ENCODE data around the gene CYP21A2. TPM values are rescaled to one million over a fixed set of nuclear protein-coding genes. Genes with fewer than 3 reads are reported as not detected.
A peak's percentile ranks its signal among the peaks of the same experiment; 100 is the strongest.
"Not testable (repeated sequence)": the region's sequence is repeated elsewhere in the genome, so short reads cannot be mapped to it uniquely, and the experiment has no call there.

CYP21A2 gene
- total RNA-seq, 1 experiment from 2014 or later, result not detected

GRCh38 chr6:32042276-32042675 is 4.1 kb downstream of the CYP21A2 start:
- not testable (repeated sequence) for H3K4me1 ChIP-seq; H3K27me3 ChIP-seq; H3K4me3 ChIP-seq; DNase-seq; H3K36me3 ChIP-seq; H3K9me3 ChIP-seq (replicated peaks); H3K27ac ChIP-seq

- H3K4me1 ChIP-seq; H3K36me3 ChIP-seq; H3K27me3 ChIP-seq; DNase-seq; H3K4me3 ChIP-seq; H3K27ac ChIP-seq; H3K9me3 ChIP-seq (replicated peaks): not testable (repeated sequence)
Observed at GRCh38 chr6:32043589-32044380, 5.6 kb downstream of the CYP21A2 start.

DNA sequence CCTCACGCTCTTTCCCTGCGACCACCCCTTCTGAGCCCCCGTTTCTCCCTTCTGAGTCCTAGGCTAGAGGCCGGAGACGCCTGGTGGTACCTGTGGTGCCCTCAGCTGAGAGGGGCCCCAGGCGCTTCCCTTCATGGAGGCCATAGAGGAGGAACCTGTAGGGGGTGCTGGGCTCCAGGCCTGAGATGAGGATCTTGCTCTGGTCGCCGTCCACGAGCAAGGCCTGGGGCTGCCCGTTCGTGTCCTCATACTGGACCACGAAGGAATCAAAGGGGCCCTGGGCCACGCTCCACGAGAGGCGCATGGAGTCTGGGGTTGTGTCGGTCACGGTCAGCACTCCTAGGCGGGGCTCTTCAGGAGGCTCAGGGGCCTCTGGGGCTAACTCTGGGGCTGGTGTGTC is 6.7 kb downstream of the CYP21A2 start:
- DNase-seq; H3K4me3 ChIP-seq; H3K36me3 ChIP-seq; H3K27me3 ChIP-seq; H3K4me1 ChIP-seq; H3K27ac ChIP-seq; H3K9me3 ChIP-seq (replicated peaks): not testable (repeated sequence)

DNA sequence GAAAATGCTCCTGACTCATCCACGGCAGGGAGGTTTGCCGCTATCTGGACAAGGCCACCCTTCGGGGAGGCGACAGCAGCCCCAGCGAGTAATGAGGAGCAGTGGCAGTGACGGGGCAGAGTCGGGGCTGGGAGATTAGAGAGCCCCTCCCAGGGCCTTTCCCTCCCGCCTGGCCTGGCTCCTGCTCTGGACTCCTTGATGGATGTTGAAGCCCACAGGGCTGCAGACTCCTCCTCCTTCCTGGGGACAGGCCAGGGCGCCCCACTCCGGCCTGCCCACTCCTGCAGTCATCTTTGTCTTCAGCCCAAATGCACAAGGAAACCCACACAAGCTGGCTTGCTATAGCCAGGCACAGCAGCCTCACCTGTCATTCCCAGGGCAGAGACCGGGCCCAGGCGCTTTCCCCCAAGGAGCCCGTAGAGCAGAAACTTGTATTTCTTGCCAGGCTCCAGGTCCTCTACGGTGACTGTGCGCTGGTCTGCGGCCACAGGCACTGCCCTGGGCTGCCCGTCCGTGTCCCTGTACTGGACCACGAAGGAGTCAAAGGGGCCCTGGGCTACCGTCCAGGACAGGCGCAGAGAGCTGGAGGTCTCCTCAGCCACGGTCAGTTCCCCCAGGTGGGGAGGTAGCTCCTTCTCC is 7.7 kb downstream of the CYP21A2 start:
- Histone ChIP-seq H3K9me3 (replicated peaks) (no peaks in the 10 kb centered on the region), H3K27me3 (peaks cover 3% of the 10 kb centered on the region; the same call in 1 of the 2 replicates), H3K27ac (no peak overlapping the region), H3K36me3 (no peaks in the 10 kb centered on the region), H3K4me1 (peaks cover 8% of the 10 kb centered on the region), H3K4me3 (peak overlapping the region; percentile 39)
- peak in 1 of 2 experiments; percentile 27 for DNase-seq

DNA sequence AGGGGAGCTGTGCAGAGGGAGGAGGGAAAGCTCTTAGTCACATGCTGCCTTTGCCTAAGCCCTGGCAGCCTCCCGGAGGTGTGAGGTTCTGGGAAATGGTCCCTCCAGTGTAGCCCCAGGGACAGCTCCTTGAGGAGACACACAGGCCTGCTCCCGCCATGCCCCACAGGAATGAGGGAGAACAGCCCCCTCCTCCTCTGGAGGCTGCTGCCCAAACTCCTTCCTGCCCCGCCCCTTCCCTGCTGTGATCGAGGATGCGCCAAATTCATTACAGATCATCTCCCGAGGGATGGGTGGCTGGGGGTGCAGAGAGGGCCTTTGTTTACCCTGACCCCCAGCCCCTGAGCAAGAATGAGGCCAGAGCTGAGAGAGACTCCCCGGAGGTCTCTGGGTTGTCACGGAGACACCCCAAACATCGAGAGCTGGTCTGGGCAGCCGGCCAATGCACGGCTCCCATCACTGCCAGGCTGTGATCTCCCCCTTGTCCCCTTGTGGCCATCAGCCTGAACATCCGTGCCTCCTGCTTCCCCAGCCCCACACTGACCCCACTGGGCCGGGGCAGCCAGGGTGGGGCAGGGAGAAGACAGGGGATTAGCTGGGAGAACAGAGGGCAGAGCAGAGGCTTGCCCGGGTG is 8.4 kb downstream of the CYP21A2 start:
- H3K4me3 ChIP-seq, result peak overlapping the region; percentile 39
- peak; percentile 58 to 65 for DNase-seq
- no peaks in the 10 kb centered on the region for H3K9me3 ChIP-seq (replicated peaks)
- H3K27ac ChIP-seq, result no peak overlapping the region
- H3K27me3 ChIP-seq, result peaks cover 3% of the 10 kb centered on the region; the same call in 1 of the 2 replicates
- H3K36me3 ChIP-seq, result no peaks in the 10 kb centered on the region
- peaks cover 8% of the 10 kb centered on the region for H3K4me1 ChIP-seq

DNA sequence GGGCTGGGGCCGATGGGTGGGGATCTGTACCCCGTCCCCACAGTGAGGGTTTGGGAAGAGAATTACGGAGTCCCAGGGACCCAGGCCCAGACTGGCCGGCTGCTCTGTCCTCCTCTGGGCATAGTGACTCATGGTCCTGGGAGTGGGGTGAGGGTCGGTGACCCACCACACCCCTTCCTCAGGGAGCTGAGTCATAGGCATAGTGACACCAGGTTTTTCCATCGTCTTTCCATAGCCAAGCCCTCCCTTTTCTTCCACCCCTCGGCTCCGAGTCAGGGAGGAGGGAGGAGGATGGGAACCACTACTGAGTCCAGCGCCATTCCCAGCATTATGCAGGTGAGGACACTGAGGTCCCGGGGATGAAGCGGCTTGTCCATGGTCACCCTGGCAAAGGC is 8.9 kb downstream of the CYP21A2 start:
- peaks cover 3% of the 10 kb centered on the region; the same call in 1 of the 2 replicates for H3K27me3 ChIP-seq
- H3K4me3 ChIP-seq, result peak overlapping the region; percentile 39
- no peaks in the 10 kb centered on the region for H3K9me3 ChIP-seq (replicated peaks)
- peaks cover 8% of the 10 kb centered on the region for H3K4me1 ChIP-seq
- no peaks in the 10 kb centered on the region for H3K36me3 ChIP-seq
- DNase-seq, result no peak
- no peak overlapping the region for H3K27ac ChIP-seq

DNA sequence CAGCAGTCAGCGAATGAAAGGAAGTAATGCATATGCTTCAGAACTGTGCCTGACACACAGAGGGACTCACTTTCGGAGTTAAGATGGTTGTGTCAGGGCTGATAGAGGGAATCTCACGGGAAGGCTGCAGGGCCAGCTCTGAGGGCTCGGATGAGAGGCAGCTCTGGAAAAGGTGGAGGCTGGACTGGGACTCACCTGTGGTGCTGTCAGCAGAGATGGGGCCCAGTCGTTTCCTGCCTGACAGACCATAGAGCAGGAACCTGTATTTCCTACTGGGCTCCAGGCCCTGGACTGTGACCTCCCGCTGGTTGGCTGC is 9.3 kb downstream of the CYP21A2 start:
- DNase-seq, result no peak
- Histone ChIP-seq H3K27me3 (peaks cover 3% of the 10 kb centered on the region; the same call in 1 of the 2 replicates), H3K4me3 (no peak overlapping the region), H3K36me3 (no peaks in the 10 kb centered on the region), H3K27ac (no peak overlapping the region), H3K9me3 (replicated peaks) (no peaks in the 10 kb centered on the region), H3K4me1 (peaks cover 8% of the 10 kb centered on the region)

DNA sequence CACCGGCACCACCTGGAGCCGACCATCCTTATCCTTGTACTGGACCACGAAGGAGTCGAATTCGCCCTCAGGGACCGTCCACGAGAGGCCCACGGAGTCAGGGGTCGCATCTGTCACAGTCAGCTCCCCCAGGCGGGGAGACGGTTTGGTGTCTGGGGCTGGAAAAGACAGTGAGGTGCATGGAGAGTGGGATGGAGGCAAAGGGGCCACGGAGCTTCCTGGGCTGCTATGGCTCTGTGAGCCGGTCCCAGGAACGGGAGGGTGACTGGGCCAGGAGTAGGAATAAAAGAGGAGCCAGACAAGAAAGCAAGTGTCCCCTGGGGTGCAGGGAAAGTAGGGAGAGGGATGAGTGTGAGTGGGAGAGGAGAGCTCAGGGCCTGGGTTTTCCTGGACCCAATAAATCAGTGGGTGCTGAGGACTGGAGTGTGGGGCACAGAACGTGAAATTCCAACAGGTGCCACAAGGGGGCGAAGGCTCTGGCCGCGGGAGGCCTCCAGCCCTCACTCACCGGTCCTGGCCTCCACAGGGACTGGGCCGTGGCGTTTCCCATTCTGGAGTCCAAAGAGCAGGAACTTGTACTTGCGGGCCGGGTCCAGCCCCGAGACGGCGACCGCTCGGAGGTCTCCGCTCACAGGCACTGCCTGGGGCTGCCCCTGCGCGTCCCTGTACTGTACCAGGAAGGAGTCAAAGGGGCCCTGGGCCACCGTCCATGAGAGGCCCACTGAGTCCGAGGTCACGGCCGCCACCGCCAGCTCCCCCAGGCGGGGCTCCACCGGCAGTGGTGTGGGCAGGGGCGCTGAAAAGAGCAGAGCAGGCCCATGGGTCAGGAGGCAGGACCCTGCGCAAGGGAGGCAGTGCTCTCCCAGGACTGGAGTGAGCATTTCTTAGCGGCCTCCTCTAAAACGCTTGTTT is 9.9 kb downstream of the CYP21A2 start:
- H3K27me3 ChIP-seq, result peaks cover 3% of the 10 kb centered on the region; the same call in 1 of the 2 replicates
- no peaks in the 10 kb centered on the region for H3K9me3 ChIP-seq (replicated peaks)
- H3K27ac ChIP-seq, result no peak overlapping the region
- no peaks in the 10 kb centered on the region for H3K36me3 ChIP-seq
- peaks cover 8% of the 10 kb centered on the region for H3K4me1 ChIP-seq
- peak; percentile 45 to 70 for DNase-seq
- no peak overlapping the region for H3K4me3 ChIP-seq

GRCh38 chr6:32049149-32049548 is 10.9 kb downstream of the CYP21A2 start:
- DNase-seq; H3K4me1 ChIP-seq; H3K4me3 ChIP-seq; H3K36me3 ChIP-seq; H3K27ac ChIP-seq; H3K9me3 ChIP-seq (replicated peaks); H3K27me3 ChIP-seq: not testable (repeated sequence)

- H3K4me3 ChIP-seq; H3K4me1 ChIP-seq; H3K27ac ChIP-seq; H3K27me3 ChIP-seq; H3K36me3 ChIP-seq; H3K9me3 ChIP-seq (replicated peaks); DNase-seq: not testable (repeated sequence)
Observed at GRCh38 chr6:32049736-32050135, 11.5 kb downstream of the CYP21A2 start.

GRCh38 chr6:32050562-32050961 is 12.3 kb downstream of the CYP21A2 start:
- Histone ChIP-seq H3K27me3 (peaks cover 3% of the 10 kb centered on the region; the same call in 1 of the 2 replicates), H3K9me3 (replicated peaks) (no peaks in the 10 kb centered on the region), H3K4me3 (no peak overlapping the region), H3K27ac (no peak overlapping the region), H3K4me1 (peaks cover 8% of the 10 kb centered on the region), H3K36me3 (no peaks in the 10 kb centered on the region)
- no peak for DNase-seq

DNA sequence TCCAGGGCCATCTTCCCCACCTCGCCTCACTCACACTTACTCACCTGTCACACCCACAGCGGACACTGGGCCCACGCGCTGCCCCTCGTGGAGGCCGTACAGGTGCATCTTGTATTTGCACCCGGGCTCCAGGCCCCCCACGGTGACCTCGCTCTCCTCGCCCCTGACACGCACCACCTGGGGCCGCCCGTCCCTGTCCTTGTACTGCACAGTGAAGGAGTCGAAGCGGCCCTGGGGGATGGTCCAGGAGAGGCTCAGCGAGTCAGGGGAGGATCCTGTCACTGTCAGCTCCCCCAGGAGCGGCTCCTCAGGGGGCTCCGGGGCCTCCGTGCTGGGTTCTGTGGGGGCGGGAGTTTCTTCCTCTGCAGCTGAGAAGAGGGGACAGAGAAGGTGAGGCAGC is 14.4 kb downstream of the CYP21A2 start:
- not testable (repeated sequence) for H3K4me1 ChIP-seq; H3K27ac ChIP-seq; DNase-seq; H3K4me3 ChIP-seq; H3K27me3 ChIP-seq; H3K36me3 ChIP-seq; H3K9me3 ChIP-seq (replicated peaks)

DNA sequence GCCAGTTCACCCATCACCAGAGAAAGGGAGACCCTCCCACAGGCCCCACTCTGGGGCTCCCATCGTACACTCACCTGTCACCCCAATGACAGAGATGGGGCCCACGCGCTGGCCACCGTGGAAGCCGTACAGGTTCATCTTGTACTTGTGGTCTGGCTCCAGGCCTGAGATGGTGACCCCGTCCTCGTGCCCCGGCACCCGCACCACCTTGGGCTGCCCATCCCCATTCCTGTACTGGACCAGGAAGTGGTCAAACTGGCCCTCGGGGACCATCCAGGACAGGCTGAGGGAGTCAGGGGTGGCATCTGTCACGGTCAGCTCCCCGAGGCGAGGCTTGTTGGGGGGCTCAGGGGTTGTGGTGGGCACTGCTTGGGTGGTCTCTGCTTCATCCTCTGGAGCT is 15.1 kb downstream of the CYP21A2 start:
- H3K4me1 ChIP-seq; H3K4me3 ChIP-seq; H3K27me3 ChIP-seq; H3K27ac ChIP-seq; H3K9me3 ChIP-seq (replicated peaks); DNase-seq; H3K36me3 ChIP-seq: not testable (repeated sequence)

DNA sequence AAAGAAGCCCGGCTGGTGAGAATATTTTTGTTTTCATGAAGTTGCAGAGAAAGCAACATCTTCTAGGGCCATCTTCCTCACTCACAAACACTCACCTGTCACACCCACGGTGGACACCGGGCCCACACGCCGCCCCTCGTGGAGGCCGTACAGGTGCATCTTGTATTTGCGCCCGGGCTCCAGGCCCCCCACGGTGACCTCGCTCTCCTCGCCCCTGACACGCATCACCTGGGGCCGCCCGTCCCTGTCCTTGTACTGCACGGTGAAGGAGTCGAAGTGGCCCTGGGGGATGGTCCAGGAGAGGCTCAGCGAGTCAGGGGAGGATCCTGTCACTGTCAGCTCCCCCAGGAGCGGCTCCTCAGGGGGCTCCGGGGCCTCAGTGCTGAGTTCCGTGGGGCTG is 17.5 kb downstream of the CYP21A2 start:
- not testable (repeated sequence) for H3K27me3 ChIP-seq; H3K4me3 ChIP-seq; H3K27ac ChIP-seq; H3K4me1 ChIP-seq; H3K36me3 ChIP-seq; DNase-seq; H3K9me3 ChIP-seq (replicated peaks)

DNA sequence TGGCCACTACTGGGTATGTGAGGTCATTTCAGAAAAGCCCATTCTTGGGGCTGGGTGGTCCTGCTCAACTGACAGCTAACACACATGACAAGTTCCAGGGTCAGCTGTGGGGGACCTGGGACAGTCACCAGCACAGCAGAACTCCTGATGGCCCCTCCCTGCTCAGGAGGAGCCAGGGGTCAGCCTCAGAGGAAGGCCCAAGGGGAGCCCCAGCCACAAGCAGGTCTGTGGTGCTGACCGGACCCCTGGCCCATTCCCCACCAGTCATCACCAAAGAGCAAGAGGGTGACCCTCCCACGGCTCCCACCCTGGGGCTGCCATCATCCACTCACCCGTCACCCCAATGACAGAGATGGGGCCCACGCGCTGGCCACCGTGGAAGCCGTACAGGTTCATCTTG is 18.0 kb downstream of the CYP21A2 start:
- H3K4me1 ChIP-seq, result no peaks in the 10 kb centered on the region
- H3K4me3 ChIP-seq, result no peak overlapping the region
- H3K9me3 ChIP-seq (replicated peaks), result no peaks in the 10 kb centered on the region
- no peak overlapping the region for H3K27ac ChIP-seq
- no peaks in the 10 kb centered on the region for H3K36me3 ChIP-seq
- no peak for DNase-seq
- no peaks in the 10 kb centered on the region; the same call in none of the 2 replicates for H3K27me3 ChIP-seq
